K562 (cell line): ENCODE data around the gene PGGHG.

Experiments used
- BCL6 ChIP-seq: fragments of 250-450 bp; sonication (Bioruptor Pico); IDR thresholded peaks from 2 replicates; pipeline ENCODE4 v1.4.0; 2020
- EHMT2 ChIP-seq: fragments of 450-650 bp; IDR thresholded peaks from 2 replicates; pipeline ENCODE4 v1.6.1; 2018; ENCODE audit warnings: antibody characterized with exemption
- FOXK2 ChIP-seq, 2 experiments: fragments of 450-650 bp; IDR thresholded peaks in 1 of 2; conservative IDR thresholded peaks in 1 of 2; 2 replicates each; pipeline ENCODE4 v1.6.1; 2016; ENCODE audit warnings: low read depth in 2 of 2, mild to moderate bottlenecking in 1 of 2
- FOXP1 ChIP-seq: sonication (generic); formaldehyde crosslinking; IDR thresholded peaks from 2 replicates; pipeline ENCODE4 v1.8.0; 2022; ENCODE audit warnings: mild to moderate bottlenecking, missing genetic modification reagents
- JUND ChIP-seq, 2 experiments: IDR thresholded peaks; 2 replicates in 1 of 2; 3 replicates in 1 of 2; pipeline ENCODE4 v1.6.1; 2011; ENCODE audit warnings: borderline replicate concordance in 2 of 2, low read depth in 2 of 2, low read length in 2 of 2, improper control_type of control experiment in 1 of 2, missing biosample characterization in 1 of 2, missing genetic modification characterization in 1 of 2, missing genetic modification reagents in 1 of 2
- KAT7 ChIP-seq: sonication (generic); formaldehyde crosslinking; IDR thresholded peaks from 2 replicates; pipeline ENCODE4 v1.8.0; 2022; ENCODE audit warnings: missing genetic modification reagents, mild to moderate bottlenecking, borderline replicate concordance
- KLF10 ChIP-seq: fragments of 250-450 bp; sonication (Bioruptor Pico); IDR thresholded peaks from 2 replicates; pipeline ENCODE4 v1.6.1; 2021; ENCODE audit warnings: matching md5 sums
- POLR2A ChIP-seq: fragments of 450-650 bp; conservative IDR thresholded peaks from 2 replicates; pipeline ENCODE4 v1.6.1; 2016
- ZNF699 ChIP-seq: fragments of 250-450 bp; sonication (Bioruptor Pico); IDR thresholded peaks from 2 replicates; pipeline ENCODE4 v1.8.0; 2021; ENCODE audit warnings: mild to moderate bottlenecking, moderate library complexity; ENCODE audit not compliant: insufficient replicate concordance

GRCh38 chr11:269146-269890, 19.6 kb upstream of the PGGHG start:
- TF ChIP-seq KAT7 (CRISPR knock-in tag): no peak
- TF ChIP-seq POLR2A: peak; percentile 43; the same call in 1 of the 2 replicates
- no peak for TF ChIP-seq BCL6
- TF ChIP-seq EHMT2: no peak
- TF ChIP-seq FOXK2 (conservative IDR thresholded peaks at IDR 0.05 in 1 of 2, IDR thresholded peaks at IDR 0.05 in 1 of 2; ENCODE audit: low read depth in 2 of 2): peak; percentile 93
- TF ChIP-seq KLF10 (CRISPR knock-in tag): no peak
- TF ChIP-seq ZNF699 (CRISPR knock-in tag): no peak
- TF ChIP-seq FOXP1 (CRISPR knock-in tag): no peak
- TF ChIP-seq JUND (IDR thresholded peaks at IDR 0.05; ENCODE audit: borderline replicate concordance, low read depth, low read length): peak; percentile 75
- TF ChIP-seq JUND (tag; IDR thresholded peaks at IDR 0.05; ENCODE audit: borderline replicate concordance, low read depth, low read length): peak; percentile 20; the same call in 2 of the 3 replicates
